Endometrial microvascular endothelial cells (primary cell): ENCODE data around the gene MPRIP. TPM values are rescaled to one million over a fixed set of nuclear protein-coding genes. Genes with fewer than 3 reads are reported as not detected.
"Not testable (repeated sequence)": the region's sequence is repeated elsewhere in the genome, so short reads cannot be mapped to it uniquely, and the experiment has no call there.

Source experiments
- in situ Hi-C: cut with HindIII; loops from 2 replicates; pipeline ENCODE4 v1.10.0; 2017; ENCODE audit warnings: low sequenced_read_pairs, low pct_unique_long_range_greater_than_20kb; ENCODE audit errors: inconsistent ontology term
- total RNA-seq: library from RNA; depleted of rRNA; stranded (reverse); fragments of >200 nt; gene quantifications from one replicate; pipeline ENCODE4 v1.2.3, GENCODE V29; 2015; ENCODE audit errors: inconsistent ontology term

Gene MPRIP
- total RNA-seq, 1 donor from 2014 or later, result 193 TPM

GRCh38 chr17:17127730-17128291 is 85.6 kb downstream of the MPRIP start:
- in situ Hi-C loops, result no loop called here

DNA sequence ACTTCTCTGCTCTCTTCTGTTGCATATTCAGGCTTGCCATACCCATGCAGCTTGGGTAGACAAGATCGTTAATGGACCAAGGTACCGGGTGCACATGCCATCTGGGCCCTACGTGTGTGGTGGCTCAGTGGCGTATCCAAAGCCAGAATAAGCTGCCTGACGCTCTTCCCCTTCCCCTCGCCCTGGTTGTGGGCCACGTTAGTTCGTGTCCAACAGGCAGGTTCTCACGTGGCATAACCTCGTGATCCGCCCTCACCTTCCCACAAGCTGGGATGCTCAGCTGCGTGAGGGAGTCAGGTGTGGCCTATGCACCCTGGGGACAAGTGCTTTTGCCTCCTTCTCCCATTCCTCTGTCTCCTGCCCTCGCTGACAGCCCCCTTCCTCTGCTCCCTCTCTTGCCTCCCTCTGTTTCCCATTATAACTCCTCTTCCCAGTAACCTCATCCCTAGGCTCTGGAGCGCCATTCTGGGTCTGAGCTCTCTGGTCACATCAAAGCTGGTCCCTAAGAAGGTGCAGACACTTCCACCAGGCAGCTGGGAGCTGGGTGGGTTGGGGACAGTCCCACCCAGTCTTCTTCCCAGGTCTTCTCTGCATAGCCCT is 86.3 kb downstream of the MPRIP start:
- in situ Hi-C loops, result no loop called here

DNA sequence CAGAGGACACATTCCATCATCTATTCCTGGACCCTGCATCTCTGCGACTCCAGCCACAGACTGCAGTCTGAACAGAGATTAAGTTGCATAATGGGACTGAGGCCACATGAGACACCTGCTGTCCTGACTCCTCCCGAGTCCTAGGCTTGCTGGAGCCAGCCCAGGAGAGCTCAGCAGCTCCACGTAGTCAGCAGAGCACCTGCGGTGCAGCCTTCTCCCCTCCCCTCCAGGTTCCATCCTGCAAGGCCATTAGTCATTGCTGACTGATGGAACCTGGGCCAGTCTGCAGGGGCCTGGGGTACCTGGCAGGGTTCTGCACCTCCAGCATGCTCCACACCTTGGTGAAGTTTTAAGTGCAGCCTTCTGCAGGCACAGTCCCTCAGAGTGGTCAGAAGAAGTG is 87.2 kb downstream of the MPRIP start:
- in situ Hi-C loops, result no loop called here

DNA sequence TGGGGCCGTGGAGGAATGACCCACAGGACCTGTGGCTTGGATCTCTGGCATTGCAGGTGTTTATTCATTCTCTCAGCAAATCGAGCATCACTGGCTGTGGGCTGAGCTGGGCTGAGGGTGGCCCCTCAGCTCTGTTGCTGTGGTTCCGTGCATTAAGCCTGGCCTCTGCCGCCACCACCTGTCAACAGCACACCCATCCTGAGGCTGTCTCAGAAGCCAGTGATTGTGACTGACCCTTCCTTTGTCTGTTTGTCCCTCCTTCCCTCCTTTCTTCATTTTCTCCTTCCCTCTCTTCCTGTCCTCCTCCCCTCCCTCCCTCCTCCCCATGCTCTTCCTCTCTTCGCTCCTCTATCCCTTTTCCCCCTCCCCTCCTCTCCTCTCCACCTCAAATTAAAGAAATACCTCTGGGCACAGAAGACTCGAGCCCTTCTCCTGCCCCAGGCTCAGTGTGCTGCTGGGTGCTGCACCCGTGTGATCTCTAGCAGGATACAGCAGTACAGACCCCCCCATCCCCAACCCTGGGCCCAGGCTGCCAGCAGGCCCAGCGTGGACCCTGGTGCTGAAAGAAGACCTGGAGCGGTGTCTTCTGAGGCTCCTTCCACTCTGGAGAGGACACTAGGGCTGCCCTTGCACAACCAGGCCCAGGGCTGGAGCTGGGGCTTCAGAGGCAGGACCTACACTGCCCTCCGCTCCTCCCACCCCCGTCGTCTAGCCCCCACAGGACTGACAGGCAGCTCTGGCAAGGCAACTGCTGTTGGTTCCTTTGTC is 88.0 kb downstream of the MPRIP start:
- in situ Hi-C loops, result no loop called here

- in situ Hi-C loops, result no loop called here
Measured at GRCh38 chr17:17131839-17132238, 89.6 kb downstream of the MPRIP start.

DNA sequence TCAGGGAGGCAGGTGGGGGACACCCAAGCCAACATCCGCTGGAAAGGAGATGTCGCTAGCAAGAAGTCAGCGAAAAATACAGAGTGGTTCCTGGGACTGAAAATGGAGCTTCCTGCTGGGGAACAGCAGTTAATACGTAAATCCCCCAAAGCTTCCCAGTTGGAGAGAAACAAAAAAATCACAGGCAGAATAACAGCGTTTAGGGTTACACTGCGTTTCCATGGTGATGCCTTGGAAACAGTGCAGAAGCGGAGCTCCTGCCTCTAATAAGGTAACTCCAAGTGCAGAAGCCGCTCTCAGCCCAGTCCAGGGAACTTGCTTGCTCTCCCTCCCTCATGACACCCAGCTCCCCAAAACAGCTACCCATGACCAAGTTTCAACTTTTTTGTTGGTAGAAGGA is 90.5 kb downstream of the MPRIP start:
- in situ Hi-C loops, result no loop called here

DNA sequence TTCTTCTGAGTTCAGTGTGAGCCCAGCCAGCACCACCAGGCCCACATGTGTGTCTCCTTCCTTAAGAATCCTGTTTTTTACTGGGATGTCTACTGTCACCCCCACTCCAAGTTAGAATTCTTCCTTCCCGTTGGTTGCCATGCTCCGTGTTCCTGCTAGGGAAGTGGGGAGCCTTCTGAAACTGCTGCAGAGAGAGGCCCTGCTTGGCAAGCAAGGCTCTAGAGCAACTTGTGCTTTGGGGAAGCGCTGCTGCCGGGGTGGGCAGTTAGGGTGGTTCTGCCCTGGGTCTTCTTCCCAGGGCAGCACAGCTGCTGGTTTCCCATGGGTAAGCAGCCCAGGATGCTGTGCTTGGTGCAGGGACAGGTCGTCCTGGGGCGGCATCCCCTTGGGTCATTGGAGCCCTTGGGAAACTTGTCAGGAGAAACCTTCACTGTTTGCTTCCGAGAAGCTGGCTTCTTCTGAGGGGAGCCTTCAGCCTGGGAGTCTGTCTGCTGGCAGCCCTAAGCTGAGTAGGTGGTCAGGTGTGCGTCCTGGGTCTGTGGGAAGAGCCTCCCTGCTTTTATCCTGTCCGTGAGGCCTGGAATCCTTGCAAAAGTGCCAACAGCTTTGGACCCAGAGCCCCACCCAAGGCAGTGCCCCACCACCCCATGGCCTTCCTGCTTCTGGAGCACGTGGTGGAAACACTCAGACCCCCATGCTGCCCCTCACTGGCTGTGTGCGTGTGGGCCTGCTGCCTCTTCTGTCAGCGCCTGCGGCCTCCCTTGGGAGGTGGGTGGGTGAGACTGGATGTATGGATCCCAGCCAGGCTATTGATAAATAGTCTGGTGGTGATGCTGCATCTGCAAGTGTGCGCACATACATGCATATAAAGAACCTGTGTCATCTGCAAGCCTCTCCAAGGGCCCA is 92.0 kb downstream of the MPRIP start:
- in situ Hi-C loops, result no loop called here

- in situ Hi-C loops, result no loop called here
Measured at GRCh38 chr17:17134957-17135333, 92.7 kb downstream of the MPRIP start.

DNA sequence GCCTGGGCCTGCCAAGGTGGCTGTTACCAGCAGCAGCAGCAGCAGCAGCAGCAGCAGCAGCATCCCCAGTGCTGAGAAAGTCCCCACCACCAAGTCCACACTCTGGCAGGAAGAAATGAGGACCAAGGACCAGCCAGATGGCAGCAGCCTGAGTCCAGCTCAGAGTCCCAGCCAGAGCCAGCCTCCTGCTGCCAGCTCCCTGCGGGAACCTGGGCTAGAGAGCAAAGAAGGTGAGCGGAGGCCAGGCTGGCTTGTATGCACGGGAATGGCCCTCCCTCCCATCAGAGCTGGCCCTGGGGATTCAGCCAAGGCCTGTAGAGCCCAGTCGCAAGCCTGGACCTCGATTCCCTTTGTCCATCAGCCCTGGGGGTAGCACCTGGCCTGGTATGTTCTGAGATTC is 94.0 kb downstream of the MPRIP start:
- in situ Hi-C loops, result not testable (repeated sequence)

GRCh38 chr17:17137731-17138585 is 95.7 kb downstream of the MPRIP start:
- in situ Hi-C loops, result no loop called here

DNA sequence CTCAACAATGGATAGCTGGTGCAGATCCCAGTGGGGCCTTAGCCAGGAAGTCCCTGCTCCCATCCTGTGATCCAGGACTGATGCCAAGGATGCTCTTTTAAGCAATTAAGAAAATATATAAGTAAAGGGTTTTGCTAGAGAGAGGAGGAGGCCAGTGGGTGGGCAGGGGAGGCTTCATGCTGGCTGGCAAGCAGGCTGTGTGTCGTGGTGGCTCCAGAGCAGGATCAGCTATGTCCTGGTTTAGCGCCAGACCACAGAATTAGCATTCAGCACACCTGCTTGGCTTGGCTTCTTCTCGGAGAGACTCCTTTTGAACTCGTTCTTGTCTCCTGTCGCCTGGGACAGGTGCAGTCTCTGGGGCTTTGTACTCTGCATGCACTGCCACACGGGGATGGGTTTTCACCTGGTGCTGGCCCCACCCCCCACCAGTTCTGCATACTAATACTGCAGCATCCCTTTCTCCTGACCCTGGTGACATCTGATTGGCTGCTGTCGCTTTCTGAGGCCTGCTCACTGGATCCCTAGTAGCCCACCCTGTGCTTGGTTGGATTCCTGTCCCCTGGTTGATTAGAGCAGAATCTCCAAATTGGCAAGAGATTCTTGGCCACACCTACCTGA is 97.8 kb downstream of the MPRIP start:
- in situ Hi-C loops, result no loop called here

DNA sequence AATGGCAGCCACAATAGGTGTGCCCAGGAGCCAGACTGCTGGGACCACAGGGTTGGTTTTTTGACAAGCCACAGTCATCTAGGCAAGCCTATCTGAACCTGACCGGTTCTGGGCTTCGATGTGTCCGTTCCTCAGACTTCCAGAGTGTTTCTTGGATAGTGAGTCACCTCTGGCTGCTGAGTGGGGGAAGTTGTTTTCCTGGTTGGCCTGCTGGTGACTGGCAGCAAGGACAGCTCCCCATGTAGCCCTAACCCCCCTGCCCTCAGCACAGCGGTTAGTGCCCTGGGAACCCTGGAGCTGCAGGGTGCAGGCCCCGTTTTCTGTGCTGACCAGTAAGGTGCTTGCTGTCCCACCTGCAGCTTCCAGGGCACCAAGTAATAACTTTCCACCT is 98.3 kb downstream of the MPRIP start:
- in situ Hi-C loops, result no loop called here

DNA sequence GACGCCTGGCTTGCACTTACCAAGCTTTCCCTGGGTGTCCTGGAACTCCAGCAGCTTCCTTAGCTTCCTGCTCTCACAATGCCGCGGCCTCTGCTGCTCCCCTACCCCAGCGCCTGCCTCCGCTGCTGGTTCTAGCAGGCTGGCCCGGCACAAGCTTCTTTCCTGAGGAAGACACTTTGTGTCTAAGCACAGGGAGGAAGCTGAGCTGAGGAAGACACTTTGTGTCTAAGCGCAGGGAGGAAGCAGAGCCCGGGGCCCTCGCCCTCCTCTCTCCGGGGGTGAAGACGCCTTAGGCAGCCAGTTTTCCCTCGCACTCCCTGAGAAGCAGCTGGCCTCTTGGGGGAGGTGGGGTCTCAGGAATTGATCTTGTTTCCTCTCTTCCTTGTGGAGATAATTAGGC is 99.0 kb downstream of the MPRIP start:
- in situ Hi-C loops, result no loop called here

- in situ Hi-C loops, result no loop called here
Measured at GRCh38 chr17:17141860-17142552, 99.7 kb downstream of the MPRIP start.

DNA sequence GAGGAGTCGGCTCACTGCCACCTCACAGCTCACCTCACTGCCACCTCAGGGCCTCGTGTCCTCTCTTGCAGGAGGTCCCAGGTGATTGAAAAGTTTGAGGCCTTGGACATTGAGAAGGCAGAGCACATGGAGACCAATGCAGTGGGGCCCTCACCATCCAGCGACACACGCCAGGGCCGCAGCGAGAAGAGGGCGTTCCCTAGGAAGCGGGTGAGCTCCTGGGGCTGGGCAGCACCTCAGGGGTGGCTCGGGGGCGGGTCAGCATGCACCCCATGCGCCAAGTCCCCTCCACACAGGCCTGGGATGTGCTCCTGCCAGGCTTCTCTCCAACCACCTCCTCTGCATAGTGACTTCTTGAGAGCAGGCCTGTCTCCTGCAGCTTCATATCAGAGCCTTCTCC is 100.3 kb downstream of the MPRIP start:
- in situ Hi-C loops, result no loop called here

GRCh38 chr17:17143501-17143900 is 101.2 kb downstream of the MPRIP start:
- in situ Hi-C loops, result no loop called here

DNA sequence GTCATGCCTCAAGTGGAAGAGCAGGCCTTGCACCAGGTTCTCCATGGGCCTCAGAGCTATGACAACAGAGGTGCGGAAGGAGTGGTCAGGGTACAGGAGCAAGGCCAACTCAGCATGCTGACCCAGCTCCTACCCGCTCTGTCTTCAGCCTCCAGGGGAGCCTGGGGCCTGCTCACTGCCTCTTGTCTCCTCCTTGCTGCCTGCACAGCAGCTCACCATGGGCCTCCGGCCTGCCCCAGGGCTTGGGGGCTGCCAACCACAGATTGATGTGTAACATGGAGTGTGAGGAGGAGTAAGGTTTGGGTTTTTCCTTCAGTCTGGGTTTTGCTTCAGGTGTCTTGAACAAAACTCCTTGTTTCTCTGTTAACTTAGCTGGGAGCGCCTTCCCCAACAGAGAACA is 101.8 kb downstream of the MPRIP start:
- in situ Hi-C loops, result no loop called here
